ENCODE results near the gene TCF15.

TCF15 gene

GRCh38 chr20:610130-611046 lies at the start of gene TCF15:
TCF15 (minus strand) TSS chr20:610309; CDS start chr20:610237, 72 bp downstream.
- no peak for DNase-seq (ENCODE audit: low read depth)

GRCh38 chr20:658731-659291 lies 48.7 kb upstream of the TCF15 start:
- no peak for DNase-seq (ENCODE audit: low read depth)

GRCh38 chr20:658202-658601 lies 48.1 kb upstream of the TCF15 start:
- no peak for DNase-seq (ENCODE audit: low read depth)

- DNase-seq (ENCODE audit: low read depth): no peak
Measured at GRCh38 chr20:655726-656624, 45.9 kb upstream of the TCF15 start.

- DNase-seq (ENCODE audit: low read depth): no peak
Measured at GRCh38 chr20:654417-654750, 44.3 kb upstream of the TCF15 start.

GRCh38 chr20:653590-654416 lies 43.7 kb upstream of the TCF15 start:
- no peak for DNase-seq (ENCODE audit: low read depth)

- DNase-seq (ENCODE audit: low read depth): no peak
Measured at GRCh38 chr20:653110-653589, 43.0 kb upstream of the TCF15 start, which contains the start of gene SRXN1. SRXN1 (minus strand) TSS chr20:653200; CDS start chr20:653185, 15 bp downstream.

- DNase-seq (ENCODE audit: low read depth): no peak
Measured at GRCh38 chr20:652615-653109, 42.6 kb upstream of the TCF15 start.

GRCh38 chr20:651713-652614 lies 41.9 kb upstream of the TCF15 start:
- DNase-seq (ENCODE audit: low read depth): no peak

GRCh38 chr20:650954-651353 lies 40.8 kb upstream of the TCF15 start:
- DNase-seq (ENCODE audit: low read depth): no peak

- no peak for DNase-seq (ENCODE audit: low read depth)
Measured at GRCh38 chr20:650281-650680, 40.2 kb upstream of the TCF15 start.

GRCh38 chr20:647479-648019 lies 37.4 kb upstream of the TCF15 start:
- DNase-seq (ENCODE audit: low read depth): no peak

GRCh38 chr20:646868-647233 lies 36.7 kb upstream of the TCF15 start:
- DNase-seq (ENCODE audit: low read depth): no peak

- no peak for DNase-seq (ENCODE audit: low read depth)
Measured at GRCh38 chr20:646107-646867, 36.2 kb upstream of the TCF15 start.

GRCh38 chr20:645318-646106 lies 35.4 kb upstream of the TCF15 start:
- DNase-seq (ENCODE audit: low read depth): no peak

GRCh38 chr20:644692-645317 lies 34.7 kb upstream of the TCF15 start:
- no peak for DNase-seq (ENCODE audit: low read depth)

GRCh38 chr20:642398-643174 lies 32.5 kb upstream of the TCF15 start:
- DNase-seq (ENCODE audit: low read depth): no peak
